GM20000 (cell line): Measurements from ENCODE around the gene C10orf95.

Experiments
- DNase-seq: peaks from one replicate; pipeline ENCODE4 v3.0.0; 2012; ENCODE audit warnings: low spot score
- TF ChIP-seq, protein P1 (sequence below): IDR thresholded peaks from 2 replicates; pipeline ENCODE4 v1.5.1; 2012; ENCODE audit warnings: mild to moderate bottlenecking, control low read depth; ENCODE audit errors: extremely low read depth, missing control alignments

Gene C10orf95

DNA sequence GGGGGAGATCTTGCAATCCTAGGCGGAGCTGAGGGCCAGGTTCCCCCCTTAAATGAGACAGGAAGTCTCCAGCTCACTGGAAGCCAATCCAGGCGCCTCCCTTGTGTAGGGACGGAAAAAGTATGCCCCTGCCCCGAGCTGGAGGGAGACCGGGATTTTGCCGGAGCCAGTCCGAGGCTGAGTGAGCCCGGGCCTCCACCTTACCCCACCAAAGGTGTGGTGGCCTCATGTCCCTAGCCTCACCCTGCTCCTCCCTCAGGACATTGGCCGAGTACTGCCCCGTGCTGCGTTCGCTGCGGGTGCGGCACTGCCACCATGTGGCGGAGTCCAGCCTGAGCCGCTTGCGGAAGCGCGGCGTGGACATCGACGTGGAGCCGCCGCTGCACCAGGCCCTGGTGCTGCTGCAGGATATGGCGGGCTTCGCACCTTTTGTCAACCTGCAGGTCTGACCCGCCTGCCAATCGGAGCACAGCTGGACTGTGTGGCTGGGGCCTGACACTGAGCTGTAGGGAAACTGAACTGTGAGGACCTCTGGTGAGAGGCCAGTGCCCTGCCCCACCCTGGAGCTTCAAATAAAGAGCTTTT, 28.7 kb downstream of the C10orf95 start:
- peak; percentile 84 for DNase-seq
- TF ChIP-seq, protein P1, sequence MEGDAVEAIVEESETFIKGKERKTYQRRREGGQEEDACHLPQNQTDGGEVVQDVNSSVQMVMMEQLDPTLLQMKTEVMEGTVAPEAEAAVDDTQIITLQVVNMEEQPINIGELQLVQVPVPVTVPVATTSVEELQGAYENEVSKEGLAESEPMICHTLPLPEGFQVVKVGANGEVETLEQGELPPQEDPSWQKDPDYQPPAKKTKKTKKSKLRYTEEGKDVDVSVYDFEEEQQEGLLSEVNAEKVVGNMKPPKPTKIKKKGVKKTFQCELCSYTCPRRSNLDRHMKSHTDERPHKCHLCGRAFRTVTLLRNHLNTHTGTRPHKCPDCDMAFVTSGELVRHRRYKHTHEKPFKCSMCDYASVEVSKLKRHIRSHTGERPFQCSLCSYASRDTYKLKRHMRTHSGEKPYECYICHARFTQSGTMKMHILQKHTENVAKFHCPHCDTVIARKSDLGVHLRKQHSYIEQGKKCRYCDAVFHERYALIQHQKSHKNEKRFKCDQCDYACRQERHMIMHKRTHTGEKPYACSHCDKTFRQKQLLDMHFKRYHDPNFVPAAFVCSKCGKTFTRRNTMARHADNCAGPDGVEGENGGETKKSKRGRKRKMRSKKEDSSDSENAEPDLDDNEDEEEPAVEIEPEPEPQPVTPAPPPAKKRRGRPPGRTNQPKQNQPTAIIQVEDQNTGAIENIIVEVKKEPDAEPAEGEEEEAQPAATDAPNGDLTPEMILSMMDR: peak; percentile 97

DNA sequence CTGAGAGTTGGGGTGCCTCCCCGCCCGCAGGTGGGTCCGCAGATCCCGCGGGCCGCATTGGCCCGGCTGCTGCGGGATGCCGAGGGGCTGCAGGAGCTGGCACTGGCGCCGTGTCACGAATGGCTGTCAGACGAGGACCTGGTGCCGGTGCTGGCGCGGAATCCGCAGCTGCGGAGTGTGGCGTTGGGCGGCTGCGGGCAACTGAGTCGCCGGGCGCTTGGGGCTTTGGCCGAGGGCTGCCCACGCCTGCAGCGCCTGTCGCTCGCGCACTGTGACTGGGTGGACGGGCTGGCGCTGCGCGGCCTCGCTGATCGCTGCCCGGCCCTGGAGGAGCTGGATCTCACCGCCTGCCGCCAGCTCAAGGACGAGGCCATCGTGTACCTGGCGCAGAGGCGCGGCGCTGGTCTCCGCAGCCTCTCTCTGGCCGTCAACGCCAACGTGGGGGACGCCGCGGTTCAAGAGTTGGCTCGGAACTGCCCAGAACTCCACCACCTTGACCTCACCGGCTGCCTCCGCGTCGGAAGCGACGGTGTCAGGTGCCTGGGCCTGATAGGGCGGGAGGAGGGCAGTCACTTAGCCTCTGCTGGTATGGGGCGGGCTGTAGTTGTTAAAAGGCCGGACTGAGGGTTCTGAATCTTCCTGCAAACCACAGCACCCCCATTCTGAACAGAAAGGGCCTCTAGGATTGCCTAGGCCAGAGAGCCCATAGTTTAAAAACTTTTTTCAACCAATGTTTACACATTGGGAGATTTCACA, 29.4 kb downstream of the C10orf95 start:
- peak; percentile 54 for DNase-seq
- TF ChIP-seq, protein P1: no peak

DNA sequence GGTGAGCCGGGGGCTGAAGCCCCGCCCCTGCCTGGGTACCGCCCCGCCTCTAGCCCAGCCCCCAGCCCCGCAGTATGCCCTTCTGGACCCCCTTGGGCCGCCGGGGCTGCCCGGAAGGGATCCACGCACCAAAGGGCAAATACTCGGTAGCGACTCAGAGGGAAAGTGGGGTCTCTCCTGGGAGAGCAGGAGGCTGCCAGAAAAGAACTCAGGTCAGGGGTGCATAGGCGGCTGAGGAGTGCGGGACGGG, 29.9 kb downstream of the C10orf95 start:
- TF ChIP-seq, protein P1: no peak
- DNase-seq: no peak

DNA sequence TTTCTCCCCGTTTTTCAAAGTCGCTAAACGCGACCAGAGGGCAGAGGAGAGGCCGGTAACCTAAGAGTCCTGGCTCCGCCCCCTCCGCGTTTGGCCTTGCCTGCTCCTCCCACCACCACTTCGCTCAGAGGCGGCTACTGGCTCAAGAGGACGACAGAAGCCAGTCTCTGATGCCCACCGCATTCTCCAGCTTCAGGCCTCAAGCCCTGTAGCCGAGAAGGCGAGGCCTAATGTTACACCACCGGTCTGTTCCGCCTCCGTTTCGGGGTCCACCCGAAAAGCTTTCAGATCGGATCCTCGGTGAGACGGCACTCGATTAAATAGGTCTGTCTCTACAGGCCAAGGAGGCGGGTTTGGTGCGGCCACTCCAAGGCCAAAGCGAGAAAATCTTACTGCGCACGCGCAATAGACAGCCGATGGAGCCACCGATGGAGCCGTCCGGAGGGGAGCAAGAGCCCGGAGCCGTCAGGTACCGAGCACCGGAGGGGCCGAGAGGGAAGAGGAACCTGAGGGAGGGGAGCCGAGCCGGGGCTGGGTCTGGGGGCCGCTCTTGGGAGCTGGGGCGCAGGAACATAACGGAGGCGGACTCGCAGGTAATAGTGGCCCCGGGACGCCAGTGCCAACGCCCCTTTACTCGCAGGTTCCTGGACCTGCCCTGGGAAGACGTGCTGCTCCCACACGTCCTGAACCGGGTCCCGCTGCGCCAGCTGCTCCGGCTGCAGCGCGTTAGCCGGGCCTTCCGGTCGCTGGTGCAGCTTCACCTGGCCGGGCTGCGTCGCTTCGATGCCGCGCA, 30.4 kb downstream of the C10orf95 start, which contains the start of gene FBXL15:
TSS of gene FBXL15 (plus strand) at position 123 of the 793 bp plus-strand sequence. CDS start at position 417, 294 bp downstream.
- peak; percentile 98 for DNase-seq
- TF ChIP-seq, protein P1: no peak

DNA sequence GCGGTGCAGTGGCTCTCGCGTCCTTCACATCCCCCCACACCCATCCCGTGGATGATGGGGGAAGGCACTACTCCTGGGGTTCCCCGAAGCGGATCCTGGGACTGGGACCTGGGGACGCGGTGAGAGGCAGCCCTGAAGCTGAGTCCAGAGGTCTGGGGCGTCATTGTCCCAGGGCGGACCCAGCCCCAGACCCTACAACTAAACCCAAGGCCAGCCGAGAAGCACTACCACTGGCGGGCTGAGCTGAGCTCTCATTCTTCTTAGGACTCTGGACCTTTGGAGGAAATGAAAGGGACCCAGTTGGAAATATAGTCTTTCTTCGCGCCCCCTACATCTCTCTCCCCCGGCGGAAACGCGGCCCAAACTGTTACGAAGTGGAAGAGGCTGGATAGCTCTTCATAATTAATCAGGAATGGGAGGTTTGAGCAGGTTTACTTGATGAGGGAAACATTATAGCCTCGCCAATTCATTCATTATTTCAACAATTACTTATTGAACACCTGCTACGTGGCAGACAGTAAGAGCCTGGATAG, 31.1 kb downstream of the C10orf95 start:
- TF ChIP-seq, protein P1: no peak
- peak; percentile 19 for DNase-seq

DNA sequence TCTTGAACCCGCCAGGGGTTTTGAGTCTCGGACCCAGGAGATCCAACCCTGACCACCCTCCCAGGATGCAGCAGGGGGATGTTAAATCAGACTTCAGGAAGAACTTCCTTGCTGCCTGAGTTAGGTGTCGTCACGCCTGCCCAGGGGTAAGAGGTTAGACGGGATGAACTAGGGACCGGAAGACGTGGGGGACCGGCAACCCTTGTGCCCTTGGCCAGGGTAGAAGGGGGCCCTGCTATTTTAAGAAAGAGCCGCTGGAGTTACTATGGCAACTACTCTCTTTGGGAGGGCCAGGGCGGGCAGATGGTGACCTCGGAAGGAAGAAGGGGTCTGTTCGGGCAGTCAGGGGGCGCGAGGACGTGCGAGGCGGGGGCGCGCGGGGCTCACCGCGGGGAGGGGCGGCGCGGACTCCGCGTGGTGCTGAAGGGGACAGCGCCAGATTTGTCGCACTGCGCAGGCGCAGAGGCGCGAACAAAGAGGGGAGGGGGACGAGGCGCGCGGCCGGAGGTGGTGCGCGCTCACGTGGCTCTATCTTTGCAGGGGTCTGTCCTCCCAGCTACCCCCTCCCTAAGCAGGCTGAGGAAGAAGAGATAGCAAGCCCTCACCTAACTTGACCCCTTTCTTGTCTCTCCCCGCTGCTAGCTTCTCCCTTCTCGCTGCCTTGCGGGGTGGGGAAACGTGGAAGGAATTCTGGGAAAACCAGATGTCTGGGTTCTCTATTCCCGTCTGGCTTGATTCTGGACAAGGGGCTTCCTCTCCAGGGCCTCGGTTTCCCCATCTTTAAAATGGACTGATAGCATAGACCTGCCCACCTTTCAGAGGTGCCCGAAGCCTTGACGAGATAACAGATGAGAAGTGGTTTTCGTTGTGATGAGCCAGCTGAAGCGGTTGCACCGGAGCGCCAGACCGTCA, 31.8 kb downstream of the C10orf95 start:
- TF ChIP-seq, protein P1: no peak
- DNase-seq: peak; percentile 85
